SK-N-MC (cell line): ENCODE data around the gene PHACTR2.

Experiments
- EZH2 ChIP-seq: fragments of 200-600 bp; sonication (generic); IDR thresholded peaks from one replicate; pipeline ENCODE4 v1.6.1; 2017; ENCODE audit warnings: antibody characterized with exemption
- FOXP2 ChIP-seq: optimal IDR thresholded peaks from 2 replicates; pipeline ENCODE3; 2011; ENCODE audit warnings: mild to moderate bottlenecking, moderate library complexity; ENCODE audit not compliant: insufficient read depth; ENCODE audit errors: extremely low read length, control extremely low read depth
- POLR2AphosphoS5 ChIP-seq: IDR thresholded peaks from 2 replicates; pipeline ENCODE4 v1.6.1; 2012; ENCODE audit warnings: mild to moderate bottlenecking, low read depth, low read length, borderline replicate concordance

GRCh38 chr6:143724876-143725275 lies 47.1 kb downstream of the PHACTR2 start:
- TF ChIP-seq POLR2AphosphoS5 (no peak), EZH2 (no peak), FOXP2 (no peak)
